GM12864 (cell line): ENCODE measurements around the gene MAP3K9.

Source experiments
- DNase-seq: peaks from one replicate; pipeline ENCODE4 v3.0.0-alpha.2; 2011; ENCODE audit warnings: low read depth
- H3K4me3 ChIP-seq: 2 replicates; pipeline ENCODE4 v1.5.1; 2011; ENCODE audit warnings: mild to moderate bottlenecking, low read depth, low read length, control low read depth
- CTCF ChIP-seq: IDR thresholded peaks from 2 replicates; pipeline ENCODE4 v1.5.1; 2011; ENCODE audit warnings: low read depth, mild to moderate bottlenecking, moderate library complexity, low read length, control low read depth, inconsistent platforms; ENCODE audit errors: missing control alignments

Gene MAP3K9

GRCh38 chr14:70789361-70789760 is 20.0 kb downstream of the MAP3K9 start:
- no peak for TF ChIP-seq CTCF
- DNase-seq, result no peak
- no peak overlapping the region for H3K4me3 ChIP-seq

GRCh38 chr14:70788898-70789297 is 20.4 kb downstream of the MAP3K9 start:
- DNase-seq, result no peak
- no peak for TF ChIP-seq CTCF
- no peak overlapping the region for H3K4me3 ChIP-seq

GRCh38 chr14:70785556-70785955 is 23.8 kb downstream of the MAP3K9 start:
- TF ChIP-seq CTCF, result no peak
- DNase-seq, result no peak

GRCh38 chr14:70784886-70785285 is 24.4 kb downstream of the MAP3K9 start:
- DNase-seq, result no peak
- no peak for TF ChIP-seq CTCF
- no peak overlapping the region for H3K4me3 ChIP-seq

More at GRCh38 chr14:70785556-70785955, 23.8 kb downstream of the MAP3K9 start:
- no peak overlapping the region for H3K4me3 ChIP-seq

- no peak for DNase-seq
- TF ChIP-seq CTCF, result no peak
Measured at GRCh38 chr14:70782361-70782760, 27.0 kb downstream of the MAP3K9 start.

GRCh38 chr14:70780396-70781075 is 28.8 kb downstream of the MAP3K9 start:
- H3K4me3 ChIP-seq, result no peak overlapping the region
- peak; percentile 57 for DNase-seq
- TF ChIP-seq CTCF, result no peak

More at GRCh38 chr14:70782361-70782760, 27.0 kb downstream of the MAP3K9 start:
- H3K4me3 ChIP-seq, result no peak overlapping the region

GRCh38 chr14:70779667-70780066 is 29.6 kb downstream of the MAP3K9 start:
- TF ChIP-seq CTCF, result no peak
- H3K4me3 ChIP-seq, result no peak overlapping the region
- DNase-seq, result no peak
